GM18498 (cell line): Measurements from ENCODE around the gene AKR1B15.
"Not testable (repeated sequence)": the region's sequence is repeated elsewhere in the genome, so short reads cannot be mapped to it uniquely, and the experiment has no call there.

Source experiments
- ATAC-seq: cut with Tn5 transposase; IDR thresholded peaks from one replicate; pipeline ENCODE4 v1.9.1; 2021; ENCODE audit warnings: mild to moderate bottlenecking, moderate library complexity; ENCODE audit not compliant: unreplicated experiment

Gene AKR1B15

GRCh38 chr7:134548877-134549276 is at the start of gene AKR1B15:
TSS of gene AKR1B15 (plus strand) at chr7:134549110. CDS start at chr7:134564620, 15,510 bp downstream.
- peak; percentile 84 for ATAC-seq

- ATAC-seq, result no peak
Measured at GRCh38 chr7:134500406-134500805, 48.5 kb upstream of the AKR1B15 start.

GRCh38 chr7:134500982-134501381 is 47.9 kb upstream of the AKR1B15 start:
- ATAC-seq, result no peak

GRCh38 chr7:134502463-134503371 is 46.2 kb upstream of the AKR1B15 start:
- no peak for ATAC-seq

GRCh38 chr7:134504660-134505164 is 44.2 kb upstream of the AKR1B15 start:
- no peak for ATAC-seq

GRCh38 chr7:134505856-134506255 is 43.1 kb upstream of the AKR1B15 start:
- ATAC-seq, result no peak

- no peak for ATAC-seq
Measured at GRCh38 chr7:134509010-134509409, 39.9 kb upstream of the AKR1B15 start.

GRCh38 chr7:134510646-134511045 is 38.3 kb upstream of the AKR1B15 start:
- ATAC-seq, result no peak

- ATAC-seq, result no peak
Measured at GRCh38 chr7:134512271-134512670, 36.6 kb upstream of the AKR1B15 start.

- peak; percentile 48 for ATAC-seq
Measured at GRCh38 chr7:134513169-134513752, 35.6 kb upstream of the AKR1B15 start.

- ATAC-seq, result no peak
Measured at GRCh38 chr7:134514106-134514505, 34.8 kb upstream of the AKR1B15 start.

- peak; percentile 69 for ATAC-seq
Measured at GRCh38 chr7:134514663-134515062, 34.2 kb upstream of the AKR1B15 start.

GRCh38 chr7:134515569-134516468 is 33.1 kb upstream of the AKR1B15 start:
- no peak for ATAC-seq

GRCh38 chr7:134520130-134520529 is 28.8 kb upstream of the AKR1B15 start:
- no peak for ATAC-seq

GRCh38 chr7:134522601-134523000 is 26.3 kb upstream of the AKR1B15 start:
- ATAC-seq, result no peak

GRCh38 chr7:134525449-134525848 is 23.5 kb upstream of the AKR1B15 start:
- not testable (repeated sequence) for ATAC-seq

GRCh38 chr7:134526552-134527248 is 22.2 kb upstream of the AKR1B15 start:
- not testable (repeated sequence) for ATAC-seq

GRCh38 chr7:134527979-134528371 is 20.9 kb upstream of the AKR1B15 start:
- no peak for ATAC-seq

GRCh38 chr7:134528749-134529148 is 20.2 kb upstream of the AKR1B15 start:
- no peak for ATAC-seq

GRCh38 chr7:134530460-134530859 is 18.4 kb upstream of the AKR1B15 start:
- no peak for ATAC-seq
